Measurements from ENCODE around the gene CUX1.
"Not testable (repeated sequence)": the region's sequence is repeated elsewhere in the genome, so short reads cannot be mapped to it uniquely, and the experiment has no call there.

The CUX1 gene

GRCh38 chr7:101854084-101854865 lies 36.8 kb downstream of the CUX1 start:
- DNase-seq = no peak

- peak in 38 of 56 donors; percentile 4 to 62 (median 26) for DNase-seq
These were observed 39.3 kb downstream of the CUX1 start for GRCh38 chr7:101856473-101857357.

GRCh38 chr7:101857358-101857811 lies 40.0 kb downstream of the CUX1 start:
- no peak for DNase-seq

- DNase-seq = peak in 1 of 56 donors; percentile 4
These were observed 41.3 kb downstream of the CUX1 start for GRCh38 chr7:101858437-101859385.

GRCh38 chr7:101859411-101860106 lies 42.1 kb downstream of the CUX1 start:
- DNase-seq = no peak

- DNase-seq = no peak
These were observed 43.1 kb downstream of the CUX1 start for GRCh38 chr7:101860316-101861217.

- DNase-seq = no peak
These were observed 43.9 kb downstream of the CUX1 start for GRCh38 chr7:101861218-101861775.

GRCh38 chr7:101862280-101863220 lies 45.1 kb downstream of the CUX1 start:
- DNase-seq = no peak

GRCh38 chr7:101863598-101863997 lies 46.2 kb downstream of the CUX1 start:
- DNase-seq = no peak

GRCh38 chr7:101864039-101864438 lies 46.6 kb downstream of the CUX1 start:
- DNase-seq = no peak

- no peak for DNase-seq
These were observed 47.6 kb downstream of the CUX1 start for GRCh38 chr7:101865031-101865430.

- no peak for DNase-seq
These were observed 48.0 kb downstream of the CUX1 start for GRCh38 chr7:101865455-101865854.

- DNase-seq = no peak
These were observed 48.9 kb downstream of the CUX1 start for GRCh38 chr7:101866328-101866727.

- no peak for DNase-seq
These were observed 49.8 kb downstream of the CUX1 start for GRCh38 chr7:101867265-101867664.

GRCh38 chr7:101867681-101868080 lies 50.3 kb downstream of the CUX1 start:
- not testable (repeated sequence) for DNase-seq

- DNase-seq = no peak
These were observed 50.9 kb downstream of the CUX1 start for GRCh38 chr7:101868191-101868950.

Measured in nucleus accumbens (tissue), 56 donors.